NOMO-1 (cell line): ENCODE results near the gene DIP2C.
"Not testable (repeated sequence)": the region's sequence is repeated elsewhere in the genome, so short reads cannot be mapped to it uniquely, and the experiment has no call there.

ENCODE experiments used
- DNase-seq, 2 experiments: peaks; one replicate each; lab custom pipeline; 2025; ENCODE audit not compliant: unreplicated experiment in 2 of 2; lab: John Stamatoyannopoulos, UW

The DIP2C gene

DNA sequence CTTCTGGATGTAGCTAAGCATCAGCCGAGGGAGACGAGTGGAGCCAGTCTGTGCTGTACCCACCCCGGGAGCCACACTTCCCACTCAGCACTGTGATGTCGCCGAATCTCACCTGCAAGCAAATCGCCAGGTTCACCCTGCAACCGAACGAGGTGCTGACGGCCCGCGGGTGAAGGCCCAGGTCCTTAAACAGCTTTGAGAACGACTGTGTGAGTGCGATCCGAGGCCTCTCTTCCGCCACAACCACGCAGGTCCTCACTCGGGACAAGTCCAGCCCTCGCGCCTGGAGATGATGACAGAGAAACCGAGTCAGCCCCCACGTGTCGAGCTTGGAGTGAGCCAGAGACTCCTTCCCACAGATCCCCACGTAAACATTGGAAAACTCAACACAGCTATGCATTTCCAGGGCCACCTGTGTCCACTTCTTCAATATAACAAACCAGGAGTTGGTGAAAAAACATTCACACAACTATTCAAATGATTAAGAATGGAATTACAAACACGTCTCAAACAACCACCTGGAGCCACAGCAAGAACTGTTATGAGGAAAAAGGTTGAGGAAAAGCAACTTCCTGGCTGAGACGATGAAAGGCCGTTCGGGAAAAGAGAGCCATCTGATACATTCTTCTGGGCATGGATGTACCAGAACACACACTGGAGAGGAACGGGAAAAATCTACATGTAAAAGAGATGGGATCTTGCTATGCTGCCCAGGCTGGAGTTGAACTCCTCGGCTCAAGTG lies 362.4 kb downstream of the DIP2C start:
- no peak for DNase-seq

DNA sequence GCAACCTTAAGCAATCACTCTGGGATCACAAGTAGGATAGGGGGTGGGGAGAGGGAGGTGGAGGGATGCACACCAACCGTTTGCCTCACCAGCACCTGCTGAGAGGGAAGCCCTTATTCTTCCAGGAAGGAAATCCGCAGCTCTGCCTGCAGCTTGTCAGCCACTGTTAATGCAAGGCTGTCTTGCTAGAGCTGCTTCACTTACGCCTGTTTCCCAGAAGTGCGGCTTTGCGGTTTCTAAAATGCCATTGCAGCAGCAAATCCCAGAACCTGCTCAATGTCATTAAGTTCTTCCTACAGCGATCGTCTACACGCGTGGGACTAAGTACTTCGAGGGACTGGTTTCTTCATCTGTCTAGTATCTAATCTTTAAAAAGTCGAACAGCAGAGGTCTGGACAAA lies 363.1 kb downstream of the DIP2C start:
- no peak for DNase-seq

DNA sequence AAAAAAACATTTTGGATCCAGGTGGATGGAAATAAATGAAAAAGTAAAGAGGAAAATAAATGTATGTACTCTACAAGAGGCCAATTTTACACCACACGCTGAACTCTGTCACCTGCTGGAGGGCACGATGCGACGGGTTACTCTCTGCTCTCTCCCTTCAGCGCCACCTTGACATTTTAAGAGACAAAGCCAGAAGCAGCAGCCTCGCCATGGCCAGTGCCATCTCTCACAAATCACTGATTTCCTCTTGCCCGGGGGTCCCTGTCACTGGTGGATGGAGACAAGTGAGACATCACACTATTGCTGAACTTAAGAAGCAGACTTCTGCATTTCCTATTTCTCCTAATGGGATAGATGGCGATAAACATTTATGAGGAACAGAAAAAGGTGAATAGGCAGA lies 364.2 kb downstream of the DIP2C start:
- DNase-seq: no peak

DNA sequence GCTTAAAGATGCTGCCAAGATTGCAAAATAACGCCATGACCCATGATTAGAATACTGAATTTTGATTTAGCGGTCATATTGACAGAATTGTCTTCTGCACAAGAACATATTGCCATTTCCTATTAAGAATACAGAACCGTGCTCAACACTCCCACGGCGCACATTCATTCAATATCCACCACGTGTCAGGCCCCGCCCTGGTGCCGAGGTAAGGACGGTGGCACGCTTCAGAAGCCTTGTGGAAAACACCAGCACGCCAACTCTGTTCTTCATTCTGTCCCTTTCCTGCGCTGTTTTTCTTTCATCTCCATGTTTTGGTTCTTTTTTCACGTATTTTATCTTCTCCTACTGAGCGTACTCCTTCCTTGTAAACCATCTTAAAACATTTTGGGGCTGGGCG lies 364.9 kb downstream of the DIP2C start:
- no peak for DNase-seq

DNA sequence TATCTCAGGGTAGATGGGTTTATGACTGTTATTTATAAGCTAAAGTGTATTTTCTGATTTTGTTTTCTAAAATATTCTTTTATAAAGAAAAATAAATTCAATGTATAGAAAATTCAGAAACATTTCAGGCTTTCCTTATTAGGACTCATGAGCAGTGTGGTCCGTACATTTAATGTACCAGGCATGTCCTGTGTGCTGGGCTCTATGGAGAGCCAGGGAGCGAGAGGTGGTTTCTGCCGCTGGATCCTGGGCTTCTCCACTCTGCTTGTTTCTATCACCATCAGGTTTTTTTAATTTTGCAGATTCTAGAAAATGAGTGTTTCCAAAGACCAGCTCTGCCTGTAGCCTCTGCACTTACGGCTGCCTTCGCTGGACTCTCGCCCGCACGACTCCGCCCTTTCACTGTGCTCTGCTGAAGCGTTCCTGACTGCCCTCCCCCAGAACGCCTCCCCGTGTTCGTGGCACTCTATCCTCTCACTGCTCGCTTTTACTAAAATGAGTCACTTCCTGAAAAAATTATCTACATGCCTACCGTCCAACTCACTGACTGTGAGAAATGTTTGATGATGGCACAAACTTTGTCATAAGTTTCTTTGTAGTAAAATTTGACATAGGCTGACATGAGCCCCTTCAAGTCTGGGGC lies 365.7 kb downstream of the DIP2C start:
- DNase-seq: peak; percentile 70 to 83

DNA sequence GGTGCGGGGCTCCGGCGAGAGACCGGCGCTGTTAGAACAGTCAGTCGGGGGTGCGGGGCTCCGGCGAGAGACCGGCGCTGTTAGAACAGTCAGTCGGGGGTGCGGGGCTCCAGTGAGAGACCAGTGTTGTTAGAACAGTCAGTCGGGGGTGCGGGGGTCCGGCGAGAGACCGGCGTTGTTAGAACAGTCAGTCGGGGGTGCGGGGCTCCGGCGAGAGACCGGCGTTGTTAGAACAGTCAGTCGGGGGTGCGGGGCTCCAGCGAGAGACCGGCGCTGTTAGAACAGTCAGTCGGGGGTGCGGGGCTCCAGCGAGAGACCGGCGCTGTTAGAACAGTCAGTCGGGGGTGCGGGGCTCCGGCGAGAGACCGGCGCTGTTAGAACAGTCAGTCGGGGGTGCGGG lies 366.4 kb downstream of the DIP2C start:
- DNase-seq: not testable (repeated sequence)

DNA sequence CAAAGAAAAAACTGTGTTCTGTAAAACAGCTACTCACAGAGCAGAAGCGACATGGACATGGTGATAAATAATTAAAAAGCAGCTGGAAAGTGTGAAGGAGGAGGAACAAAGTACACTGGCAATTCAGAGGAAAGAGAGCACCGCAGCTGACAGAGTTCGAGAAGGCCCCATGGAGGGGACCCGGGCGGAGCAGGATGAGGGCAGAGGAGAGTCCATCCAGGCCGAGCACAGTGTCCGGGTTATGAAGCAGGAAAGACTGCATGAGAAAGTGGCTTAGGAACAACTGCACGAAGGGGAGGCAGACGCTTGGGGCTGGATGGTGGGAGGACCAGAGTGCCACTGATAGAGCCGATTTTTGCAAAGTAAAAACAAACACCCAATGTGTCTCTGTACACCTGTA lies 368.7 kb downstream of the DIP2C start:
- no peak for DNase-seq

DNA sequence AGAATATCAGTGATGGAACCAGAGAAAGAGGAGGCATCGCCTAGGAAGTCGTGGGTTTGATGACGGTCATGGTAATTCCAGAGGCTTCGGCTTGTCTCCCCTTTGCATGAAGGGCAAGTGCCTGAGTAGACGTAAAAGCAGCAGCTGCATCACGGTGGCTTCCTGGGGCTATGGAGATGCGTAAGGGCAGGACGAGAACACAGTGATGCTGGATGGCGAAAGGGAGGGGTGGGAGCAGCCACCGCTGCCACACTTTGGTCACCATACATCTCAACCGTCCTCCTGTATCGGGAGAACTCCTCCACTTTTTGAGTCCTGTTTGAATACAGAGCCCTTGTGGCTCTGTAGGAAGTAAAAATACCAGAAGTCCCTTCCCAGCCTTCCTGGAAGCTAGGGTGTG lies 371.5 kb downstream of the DIP2C start:
- no peak for DNase-seq

DNA sequence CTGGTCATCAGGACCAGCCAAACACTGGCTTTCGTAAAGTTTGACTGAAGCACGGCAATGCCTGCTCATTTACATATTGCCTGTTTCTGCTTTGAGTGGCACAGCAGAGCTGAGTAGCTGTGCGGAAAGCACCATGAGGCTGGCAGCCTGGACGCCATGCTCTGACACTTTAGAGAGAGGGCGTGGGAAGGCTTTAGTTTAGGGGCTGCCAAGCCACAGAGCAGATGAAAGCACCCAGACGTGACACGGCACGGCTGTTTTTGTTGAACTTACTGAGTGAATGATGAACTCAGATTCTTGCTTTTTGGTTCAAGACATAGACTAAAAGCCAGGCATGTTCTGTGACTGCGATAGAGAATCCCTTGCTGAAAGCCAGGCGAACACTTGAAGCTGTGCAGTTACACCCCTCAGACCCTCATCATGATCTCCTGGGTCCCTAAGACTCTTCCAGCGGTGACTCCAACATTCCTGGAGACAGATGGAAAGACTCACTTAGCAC lies 372.1 kb downstream of the DIP2C start:
- DNase-seq: no peak

DNA sequence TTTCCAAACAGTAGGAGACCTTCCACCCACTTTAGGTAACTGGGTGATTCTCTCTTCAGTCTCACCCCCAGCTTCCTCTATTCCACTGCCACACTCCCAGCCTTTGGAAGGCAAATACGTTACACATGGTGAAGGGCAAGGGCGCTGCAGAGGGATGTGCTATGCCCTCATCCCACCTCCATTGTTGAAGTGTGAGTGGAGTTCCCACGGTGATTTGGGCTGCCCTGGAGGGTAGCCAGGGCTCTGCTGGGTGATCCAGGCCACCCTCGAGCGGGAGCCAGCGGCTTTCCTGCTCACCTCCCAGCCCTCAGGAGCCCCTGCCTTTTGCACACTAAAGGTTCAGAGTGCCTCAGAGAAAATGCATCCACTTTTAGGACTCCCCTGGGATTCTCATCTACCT lies 373.1 kb downstream of the DIP2C start:
- DNase-seq: no peak

DNA sequence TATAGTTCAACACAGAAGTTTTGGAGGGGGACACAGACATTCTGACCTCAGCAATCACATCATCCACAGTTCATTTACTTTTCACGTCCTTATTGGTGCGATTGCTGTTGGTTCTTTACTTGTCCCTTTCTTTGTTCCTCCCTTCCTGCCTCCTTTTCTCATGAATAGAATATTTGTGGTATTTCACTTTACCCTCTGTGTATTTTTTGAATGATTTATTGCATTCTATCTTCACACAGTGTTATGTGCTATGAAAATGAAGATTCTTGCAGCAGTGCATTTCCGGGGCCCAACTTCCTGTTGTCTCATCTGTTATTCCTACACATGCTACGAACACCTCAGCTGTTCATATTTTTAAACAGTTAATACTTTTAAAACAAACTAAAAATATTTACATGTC lies 374.6 kb downstream of the DIP2C start:
- no peak for DNase-seq

DNA sequence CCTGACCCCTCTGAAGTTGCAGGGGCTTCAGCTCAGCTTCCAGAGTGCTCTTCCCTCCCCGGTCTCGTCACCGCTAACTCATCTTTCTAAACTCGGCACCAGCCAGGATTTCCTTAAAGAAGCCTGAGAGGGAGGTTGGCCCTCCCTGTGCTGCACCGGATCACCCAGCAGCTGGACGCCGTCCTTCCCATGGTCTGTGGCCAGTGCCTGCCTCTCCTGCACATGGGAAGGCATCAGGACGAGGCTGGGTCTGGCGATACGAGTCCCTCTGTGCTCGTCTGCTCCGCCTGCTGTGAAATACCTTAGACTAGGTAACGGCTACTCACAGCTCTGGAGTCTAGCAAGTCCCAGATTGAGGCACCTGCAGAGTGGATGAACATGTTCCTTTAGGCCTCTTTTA lies 375.1 kb downstream of the DIP2C start:
- no peak for DNase-seq

DNA sequence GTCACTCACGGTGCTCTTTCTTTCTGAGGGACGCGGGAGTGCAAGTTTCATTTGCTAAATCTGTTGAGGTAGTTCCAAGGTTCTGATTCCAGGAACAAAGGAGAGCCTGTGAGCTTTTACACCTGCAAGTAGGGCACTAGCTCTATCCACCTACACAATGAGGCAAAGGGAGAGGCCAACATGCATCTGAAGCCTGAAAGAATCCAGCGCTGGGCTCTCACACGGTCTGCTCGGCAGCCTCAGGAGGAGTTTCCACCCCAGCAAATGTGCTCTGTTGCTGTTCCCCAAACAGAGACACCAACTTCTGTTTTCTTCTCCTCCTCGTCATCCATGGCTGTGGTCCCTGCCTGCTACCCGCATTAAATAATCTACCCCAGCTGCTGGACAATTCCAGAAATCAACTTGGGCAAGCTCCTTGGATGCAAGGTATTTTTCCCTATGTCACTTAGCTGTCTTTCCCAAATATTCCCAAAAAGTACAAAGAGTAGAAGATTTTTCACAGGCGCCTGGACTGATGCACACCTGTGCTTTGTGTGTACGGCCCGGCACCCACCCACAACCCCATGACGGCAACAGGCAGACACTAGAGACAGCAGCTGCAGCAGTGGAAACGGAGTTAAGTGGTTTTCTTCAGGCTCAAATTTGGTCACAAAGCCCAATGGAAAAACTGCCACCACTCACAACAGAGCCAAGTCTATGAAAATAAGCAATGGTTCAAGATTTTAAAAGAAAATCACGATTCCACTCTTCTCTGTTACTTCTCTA lies 377.4 kb downstream of the DIP2C start:
- DNase-seq: no peak

DNA sequence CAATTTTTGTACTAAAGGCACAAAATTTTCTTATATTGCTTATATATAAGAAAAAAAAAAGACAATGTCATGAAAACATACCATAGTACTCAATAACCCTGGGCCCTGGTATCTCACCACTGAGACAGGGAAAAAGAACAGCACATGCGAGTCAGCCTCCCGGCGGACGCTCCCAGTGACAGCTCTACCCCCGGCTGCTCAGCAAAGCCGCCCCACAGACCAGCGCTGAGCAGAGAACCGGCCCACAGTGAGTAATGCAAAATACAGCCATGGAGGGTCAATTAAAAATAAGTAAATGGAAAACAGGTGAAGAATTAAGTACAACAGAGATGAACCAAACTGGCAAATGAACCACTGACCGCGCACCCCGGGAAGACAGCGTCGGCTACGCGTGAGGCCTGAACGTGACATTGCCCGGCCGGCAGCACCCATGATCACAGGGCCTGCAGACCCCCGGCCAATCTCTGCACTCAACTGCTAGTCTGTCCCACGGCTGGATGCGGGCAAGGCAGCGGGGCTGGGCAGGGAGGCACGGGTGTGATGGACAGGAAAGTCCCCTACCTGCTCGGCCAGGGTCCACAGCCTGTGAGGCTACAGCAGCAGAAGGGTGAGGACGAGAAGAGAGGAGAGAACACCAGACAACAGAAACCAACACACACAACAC lies 378.4 kb downstream of the DIP2C start:
- DNase-seq: no peak

DNA sequence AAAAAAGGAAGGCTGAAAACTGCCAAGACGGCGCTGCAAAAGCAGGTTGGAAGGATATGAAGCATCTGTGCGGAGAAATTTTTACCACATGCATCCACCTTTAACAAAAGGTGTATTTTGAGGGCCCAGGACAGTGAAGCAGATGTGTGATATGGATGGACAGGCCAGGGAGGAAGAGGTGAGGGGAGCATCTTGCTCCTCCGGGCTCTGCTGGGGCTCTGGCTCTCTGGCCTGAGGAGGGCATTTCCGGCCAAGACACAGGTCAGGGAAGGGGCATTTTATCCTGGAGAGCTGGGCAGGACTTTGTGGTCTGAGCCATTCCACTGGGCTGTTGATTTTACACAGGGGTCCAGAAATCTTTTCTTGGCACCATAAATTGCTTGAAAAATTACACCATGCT lies 379.1 kb downstream of the DIP2C start:
- no peak for DNase-seq

DNA sequence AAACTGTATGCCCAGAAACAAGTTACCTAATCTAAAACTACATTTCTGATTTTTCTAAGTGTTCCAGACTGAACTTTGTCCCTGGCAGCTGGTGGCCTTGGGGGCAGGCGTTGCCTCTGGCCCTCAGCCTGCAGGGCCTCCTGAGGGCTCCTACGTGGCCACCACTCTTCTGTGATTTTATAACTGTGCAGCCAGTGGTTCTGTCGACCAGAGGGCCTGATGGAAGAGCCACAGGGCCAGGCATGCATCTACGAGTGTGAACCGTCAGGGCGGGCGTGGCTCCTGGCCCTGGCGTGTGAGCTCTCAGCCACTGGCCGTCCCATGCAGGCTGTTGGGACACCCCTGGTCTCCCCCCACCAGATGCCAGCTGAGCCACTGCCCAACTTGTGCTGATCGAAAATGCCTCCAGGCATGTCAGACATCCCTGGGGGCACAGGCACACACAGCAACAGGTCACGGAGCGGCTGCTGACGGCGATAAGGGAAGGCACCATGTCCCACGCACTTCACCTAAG lies 380.8 kb downstream of the DIP2C start:
- no peak for DNase-seq

DNA sequence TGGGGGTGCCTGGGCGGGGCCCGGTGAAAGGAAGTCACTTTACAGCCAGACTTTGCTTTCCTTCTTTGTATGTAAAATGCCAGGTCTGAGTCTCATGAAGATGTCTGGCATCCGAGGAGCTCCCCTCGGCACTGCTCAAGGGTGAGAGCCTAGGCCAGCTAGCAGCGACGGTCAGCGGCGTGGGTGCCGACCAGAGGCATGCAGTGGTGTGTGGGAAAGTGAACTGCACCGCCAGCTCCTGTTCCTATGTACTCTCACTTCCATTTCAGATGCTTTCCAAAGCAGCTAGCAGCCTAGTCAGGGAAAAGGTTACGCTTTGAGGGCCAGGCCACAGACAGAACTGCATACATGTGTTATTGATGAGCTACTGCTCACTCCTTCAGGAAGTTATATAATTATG lies 381.4 kb downstream of the DIP2C start:
- no peak for DNase-seq

DNA sequence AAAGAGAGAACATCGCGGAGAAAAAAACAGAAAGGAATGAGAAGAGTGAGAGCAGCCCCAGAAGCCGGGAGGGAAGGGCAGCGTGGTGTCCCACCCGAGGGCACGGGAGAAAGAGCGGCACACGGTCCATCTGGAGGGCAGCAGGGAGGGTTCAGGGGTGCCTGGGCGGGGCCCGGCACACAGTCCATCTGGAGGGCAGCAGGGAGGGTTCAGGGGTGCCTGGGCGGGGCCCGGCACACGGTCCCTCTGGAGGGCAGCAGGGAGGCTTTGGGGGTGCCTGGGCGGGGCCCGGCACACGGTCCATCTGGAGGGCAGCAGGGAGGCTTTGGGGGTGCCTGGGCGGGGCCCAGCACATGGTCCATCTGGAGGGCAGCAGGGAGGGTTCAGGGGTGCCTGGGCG lies 381.8 kb downstream of the DIP2C start:
- no peak for DNase-seq

DNA sequence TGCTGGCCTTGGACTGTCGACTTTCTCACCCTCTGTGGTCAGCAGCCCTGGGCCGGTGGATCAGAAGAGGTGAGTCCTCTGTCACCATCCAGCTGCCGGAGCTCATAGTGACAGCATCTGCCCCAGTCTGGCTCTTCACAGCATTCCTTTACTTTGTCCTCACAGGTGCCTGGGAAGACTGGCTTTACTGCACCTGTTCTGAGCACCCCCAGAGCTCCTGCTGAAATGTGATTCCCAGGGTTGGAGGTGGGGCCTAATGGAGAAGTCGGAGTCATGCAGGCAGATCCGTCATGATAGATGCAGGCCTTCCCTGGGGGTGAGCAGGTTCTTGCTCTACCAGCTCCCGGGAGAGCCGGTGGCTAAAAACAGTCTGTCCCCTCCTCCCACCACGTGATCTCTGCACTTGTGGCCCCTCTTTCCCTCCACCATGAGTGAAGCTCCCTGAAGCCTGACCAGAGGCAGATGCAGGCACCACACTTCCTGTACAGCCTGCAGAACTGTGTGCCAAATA lies 382.7 kb downstream of the DIP2C start:
- DNase-seq: no peak

DNA sequence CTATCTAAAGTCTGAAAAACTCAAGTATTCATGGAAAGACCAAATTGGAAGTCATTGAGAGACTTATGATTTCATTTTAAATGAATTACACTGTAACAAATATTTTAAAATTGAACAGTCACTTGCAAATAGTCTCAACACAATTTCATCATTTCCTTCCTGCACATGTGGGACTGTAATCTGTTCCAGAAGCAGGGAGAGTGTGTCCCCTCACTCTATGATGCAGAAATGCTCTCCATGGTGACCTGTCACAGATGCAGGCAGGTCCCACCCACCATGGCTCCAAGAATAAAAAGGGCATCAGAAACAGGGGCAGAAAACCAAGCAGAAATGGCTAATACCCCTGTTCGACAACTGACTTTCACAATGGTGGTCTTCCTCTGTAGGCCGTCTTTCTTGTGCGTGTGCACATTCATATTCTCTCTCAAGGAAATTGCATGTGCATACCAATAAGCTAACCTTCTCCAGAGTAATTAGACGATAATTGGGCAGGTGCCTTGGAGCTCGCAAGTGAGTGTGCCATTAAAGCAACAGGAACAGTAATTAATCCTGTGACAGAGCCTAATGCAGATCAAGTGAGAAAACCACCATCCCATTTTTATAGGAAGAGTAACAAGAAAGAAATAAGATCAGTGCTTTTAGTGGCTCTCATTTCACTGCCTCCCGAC lies 383.3 kb downstream of the DIP2C start:
- no peak for DNase-seq
